GM10248 (cell line): ENCODE data around the gene COG3.

Experiments used
- CTCF ChIA-PET: fragments of 300-600 bp; sonication (Branson Sonifier 250); formaldehyde crosslinking; extraction: SDS; loops from one replicate; lab custom pipeline; 2021; ENCODE audit warnings: antibody characterized with exemption; lab: Yijun Ruan, JAX
- POLR2A ChIA-PET: fragments of 350-650 bp; sonication (Branson Sonifier 250); formaldehyde crosslinking; extraction: SDS; loops from one replicate; lab custom pipeline; 2020; ENCODE audit warnings: antibody characterized with exemption; lab: Yijun Ruan, JAX
- DNase-seq: peaks from one replicate; pipeline ENCODE4 v3.0.0; 2012; ENCODE audit errors: extremely low spot score
- TF ChIP-seq, protein P1 (sequence below): IDR thresholded peaks from 2 replicates; pipeline ENCODE4 v1.5.1; 2012; ENCODE audit warnings: mild to moderate bottlenecking, low read depth; ENCODE audit errors: extremely low read depth, missing control alignments, control extremely low read depth

The COG3 gene

DNA sequence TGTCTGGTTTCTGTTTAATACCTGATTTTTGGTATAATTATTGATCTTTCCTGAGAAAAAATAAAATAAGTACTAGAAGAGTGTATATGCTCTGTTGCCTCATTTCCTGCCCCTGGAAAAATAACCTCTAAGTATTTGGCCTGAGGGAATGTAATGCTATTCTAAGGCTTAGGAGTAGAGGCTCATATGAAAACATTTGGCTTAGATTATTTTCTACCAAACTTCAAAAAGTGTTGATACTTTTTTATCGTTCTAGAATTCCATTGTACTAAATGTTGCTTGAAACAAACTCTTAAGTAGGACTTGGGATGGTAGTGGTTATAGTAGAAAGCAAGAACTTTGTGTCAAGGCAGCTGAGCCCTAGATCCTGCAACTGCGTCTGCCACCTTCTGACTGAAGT, 57.8 kb downstream of the COG3 start:
- DNase-seq = no peak
- POLR2A ChIA-PET = interaction anchor here (0.6 kb wide), 1 partner anchor 16 kb away, joined by 4 read pairs; no protein-coding TSS in a partner anchor
- TF ChIP-seq, protein P1, sequence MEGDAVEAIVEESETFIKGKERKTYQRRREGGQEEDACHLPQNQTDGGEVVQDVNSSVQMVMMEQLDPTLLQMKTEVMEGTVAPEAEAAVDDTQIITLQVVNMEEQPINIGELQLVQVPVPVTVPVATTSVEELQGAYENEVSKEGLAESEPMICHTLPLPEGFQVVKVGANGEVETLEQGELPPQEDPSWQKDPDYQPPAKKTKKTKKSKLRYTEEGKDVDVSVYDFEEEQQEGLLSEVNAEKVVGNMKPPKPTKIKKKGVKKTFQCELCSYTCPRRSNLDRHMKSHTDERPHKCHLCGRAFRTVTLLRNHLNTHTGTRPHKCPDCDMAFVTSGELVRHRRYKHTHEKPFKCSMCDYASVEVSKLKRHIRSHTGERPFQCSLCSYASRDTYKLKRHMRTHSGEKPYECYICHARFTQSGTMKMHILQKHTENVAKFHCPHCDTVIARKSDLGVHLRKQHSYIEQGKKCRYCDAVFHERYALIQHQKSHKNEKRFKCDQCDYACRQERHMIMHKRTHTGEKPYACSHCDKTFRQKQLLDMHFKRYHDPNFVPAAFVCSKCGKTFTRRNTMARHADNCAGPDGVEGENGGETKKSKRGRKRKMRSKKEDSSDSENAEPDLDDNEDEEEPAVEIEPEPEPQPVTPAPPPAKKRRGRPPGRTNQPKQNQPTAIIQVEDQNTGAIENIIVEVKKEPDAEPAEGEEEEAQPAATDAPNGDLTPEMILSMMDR = no peak
- CTCF ChIA-PET = interaction anchor here (0.9 kb wide), 1 partner anchor 12 kb away, joined by 3 read pairs; no protein-coding TSS in a partner anchor

- ChIA-PET POLR2A (no interaction called here), CTCF (no interaction called here)
- TF ChIP-seq, protein P1 = no peak
- no peak for DNase-seq
Measured at GRCh38 chr13:45527699-45528462, 63.1 kb downstream of the COG3 start.

DNA sequence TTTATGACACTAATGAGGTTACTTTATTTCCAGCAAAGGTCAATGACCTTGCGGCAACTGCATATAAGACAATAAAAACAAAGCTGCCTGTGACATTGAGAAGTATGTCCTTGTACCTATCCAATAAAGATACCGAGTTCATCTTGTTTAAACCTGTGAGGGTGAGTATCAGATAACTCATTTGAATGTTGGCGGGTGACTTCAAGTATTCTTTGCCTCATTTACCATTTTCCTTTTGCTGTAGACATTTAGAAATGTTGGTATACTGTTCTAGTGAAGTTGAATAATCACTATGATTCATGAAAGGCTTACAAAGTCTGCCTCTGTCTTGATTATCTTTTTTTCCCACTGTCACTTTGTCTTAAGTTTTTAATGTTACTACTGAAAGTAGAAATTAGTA, 65.0 kb downstream of the COG3 start:
- TF ChIP-seq, protein P1 = no peak
- POLR2A ChIA-PET = no interaction called here
- no peak for DNase-seq
- CTCF ChIA-PET = interaction anchor here (1.0 kb wide), 2 partner anchors 8 to 15 kb away, joined by 3 read pairs; no protein-coding TSS in a partner anchor

DNA sequence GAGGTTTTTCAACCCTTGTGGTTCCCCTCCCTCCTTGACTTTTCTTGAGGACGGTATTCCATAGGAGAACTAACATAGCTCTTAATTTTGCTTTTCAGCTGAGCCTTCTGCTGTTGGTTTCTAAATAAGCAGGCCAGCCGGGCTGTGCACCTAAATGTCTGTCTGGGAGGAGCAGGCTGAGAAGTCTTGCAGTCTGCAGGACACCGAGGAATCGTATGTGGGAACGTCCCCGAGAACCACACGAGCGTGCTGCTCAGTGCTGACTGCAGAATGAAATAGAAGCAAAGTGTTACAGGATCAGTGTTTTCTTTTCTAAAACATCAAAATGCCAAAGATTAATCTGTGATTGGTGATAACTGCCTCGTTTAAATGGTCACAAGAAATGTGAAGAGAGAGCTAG, 69.9 kb downstream of the COG3 start:
- TF ChIP-seq, protein P1 = no peak
- POLR2A ChIA-PET = no interaction called here
- CTCF ChIA-PET = no interaction called here
- no peak for DNase-seq

- ChIA-PET CTCF (interaction anchor here (1.2 kb wide), 1 partner anchor 10 kb away, joined by 5 read pairs; no protein-coding TSS in a partner anchor), POLR2A (no interaction called here)
- TF ChIP-seq, protein P1 = no peak
- no peak for DNase-seq
Measured at GRCh38 chr13:45536224-45536623, 71.5 kb downstream of the COG3 start.

DNA sequence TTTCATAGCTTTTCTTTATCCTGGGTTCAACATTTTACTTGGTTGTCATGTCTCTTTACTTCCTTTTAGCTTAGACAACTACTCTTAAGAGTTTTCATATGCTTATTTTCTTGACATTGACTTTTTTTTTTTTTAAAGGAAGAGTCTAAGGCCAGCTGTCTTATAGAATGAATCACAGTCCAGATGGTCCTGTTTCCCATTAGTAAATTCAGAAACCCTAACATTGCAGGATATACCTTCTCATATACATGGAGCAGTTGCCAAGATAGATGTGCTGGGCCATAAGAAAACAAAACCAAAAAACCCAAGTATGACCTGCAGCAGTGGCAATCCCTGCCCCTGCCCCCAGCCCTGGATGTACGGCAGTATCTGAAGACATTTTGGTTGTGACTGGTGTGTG, 72.8 kb downstream of the COG3 start:
- no peak for DNase-seq
- TF ChIP-seq, protein P1 = no peak
- ChIA-PET POLR2A (no interaction called here), CTCF (interaction anchor here (1.2 to 1.5 kb wide), 3 partner anchors 8 to 27 kb away, joined by 3 read pairs; no protein-coding TSS in a partner anchor)
